NCI-H1092 treated with DMSO at 0.1 percent for 48 hours (cell line): ENCODE results near the gene FAAH.

Experiments used
- DNase-seq: peaks from one replicate; lab custom pipeline; 2025; lab: John Stamatoyannopoulos, UW

Gene FAAH

DNA sequence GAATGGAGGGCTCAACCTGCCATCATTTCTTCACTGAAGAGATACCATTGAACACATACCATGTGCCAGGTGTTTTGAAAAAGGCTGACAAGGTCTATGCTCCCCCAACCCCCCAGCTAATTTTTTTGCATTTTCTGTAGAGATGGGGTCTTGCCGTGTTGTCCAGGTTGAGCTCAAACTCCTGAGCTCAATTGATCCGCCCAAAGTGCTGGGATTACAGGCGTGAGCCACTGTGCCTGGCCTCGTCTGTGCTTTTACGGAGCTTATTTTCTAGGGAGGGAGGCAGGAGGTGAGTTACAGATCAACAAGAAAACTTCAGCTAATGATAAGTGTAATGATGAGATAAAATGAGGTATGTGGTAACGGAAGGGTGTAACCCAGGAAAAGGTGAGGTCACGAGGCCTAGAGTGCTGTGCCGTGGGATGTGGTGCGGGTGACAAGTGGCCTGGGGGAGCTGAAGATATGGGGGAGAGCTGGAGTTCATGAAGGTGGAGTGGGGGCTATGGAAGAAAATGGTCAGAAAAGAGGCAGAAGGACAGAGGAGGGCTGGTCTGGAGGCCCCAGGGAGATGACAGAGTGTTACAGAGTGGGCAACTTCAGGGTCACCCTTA, 28.2 kb downstream of the FAAH start:
- no peak for DNase-seq

GRCh38 chr1:46423574-46424240, 29.6 kb downstream of the FAAH start:
- DNase-seq: no peak

GRCh38 chr1:46424730-46425129, 30.6 kb downstream of the FAAH start:
- no peak for DNase-seq

- no peak for DNase-seq
Measured at GRCh38 chr1:46425726-46426125, 31.6 kb downstream of the FAAH start.

DNA sequence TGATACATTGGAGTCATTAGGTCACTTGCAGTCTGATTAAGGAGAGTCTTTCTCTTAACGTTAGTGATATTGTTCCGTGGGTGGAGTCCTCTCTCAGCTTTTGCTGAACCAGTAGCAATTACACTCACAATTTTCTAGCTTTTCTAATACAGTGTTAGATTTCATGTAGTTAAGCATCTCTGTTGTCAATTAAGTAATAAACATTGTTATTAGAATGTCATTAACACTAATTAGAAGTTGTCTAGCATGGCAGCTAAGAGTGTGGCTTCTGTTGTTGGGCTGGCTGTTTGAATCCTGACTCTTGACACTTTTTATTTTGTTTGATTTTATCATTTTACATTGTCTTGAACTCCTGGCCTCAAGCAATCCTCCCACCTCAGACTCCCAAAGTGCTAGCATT, 33.4 kb downstream of the FAAH start:
- DNase-seq: no peak

DNA sequence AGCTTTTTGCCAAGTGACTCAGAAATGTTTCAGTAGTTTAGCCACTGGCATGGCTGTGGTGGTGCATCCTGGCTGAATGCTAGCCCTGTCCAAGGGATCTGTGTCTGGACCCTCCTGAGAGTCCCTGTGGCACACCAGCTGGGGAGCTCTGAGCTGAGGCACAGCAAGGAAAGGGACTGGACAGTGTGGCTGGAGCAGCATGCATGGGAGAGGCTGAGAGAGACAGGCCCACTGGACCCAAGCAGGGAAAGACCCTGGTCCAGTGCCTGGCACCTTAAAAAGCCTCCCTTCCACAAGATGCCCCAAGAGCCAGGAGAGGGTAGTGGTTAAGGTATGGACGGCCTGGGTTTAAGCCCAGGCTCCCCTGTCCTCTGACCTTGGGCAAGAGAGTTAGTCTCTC, 35.3 kb downstream of the FAAH start:
- DNase-seq: no peak

DNA sequence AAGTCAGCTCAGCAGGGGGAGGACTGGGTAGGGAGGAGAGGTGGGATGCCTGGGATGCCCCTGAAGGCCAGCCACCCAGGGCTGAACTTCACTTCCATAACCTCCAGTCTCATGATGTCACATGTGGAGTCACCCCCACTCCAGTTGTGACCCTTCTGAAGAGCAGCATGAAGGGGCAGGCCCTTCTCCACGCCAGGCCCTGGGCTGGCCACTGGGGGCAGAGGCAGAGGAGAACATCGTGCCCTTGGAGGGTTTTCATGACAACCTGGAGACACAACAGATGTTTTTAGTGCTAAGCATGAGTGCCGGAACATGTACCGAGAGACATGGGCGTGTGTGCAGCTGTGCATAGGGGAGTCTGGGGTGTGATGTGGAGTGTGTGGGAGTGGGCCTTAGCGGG, 37.6 kb downstream of the FAAH start:
- no peak for DNase-seq

DNA sequence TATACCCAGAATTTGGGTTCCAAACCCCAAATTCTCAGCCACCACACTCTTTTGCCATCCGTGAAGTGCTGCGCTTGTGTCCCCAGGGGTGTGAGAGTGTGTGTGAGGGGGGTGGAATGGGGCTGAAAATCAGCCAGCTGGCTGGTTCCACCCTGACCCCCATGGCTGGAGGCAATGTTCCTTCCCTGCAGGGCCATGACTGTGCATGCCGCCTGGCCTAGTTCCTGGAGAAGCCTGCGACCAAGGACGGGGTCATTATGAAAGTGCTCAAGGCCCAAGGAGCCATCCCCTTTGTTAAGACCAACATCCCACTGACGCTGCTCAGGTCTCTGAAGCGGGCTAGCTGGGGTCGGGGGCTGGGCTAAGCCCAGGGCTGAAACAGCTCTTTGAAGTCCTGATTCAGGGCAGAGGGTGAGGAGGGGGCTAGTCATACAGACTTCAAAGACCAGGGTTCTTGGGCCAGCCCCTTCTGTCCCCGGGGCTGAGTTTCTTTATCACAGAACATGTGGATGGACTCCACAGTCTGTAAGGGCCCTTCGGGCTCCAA, 38.7 kb downstream of the FAAH start:
- DNase-seq: no peak

DNA sequence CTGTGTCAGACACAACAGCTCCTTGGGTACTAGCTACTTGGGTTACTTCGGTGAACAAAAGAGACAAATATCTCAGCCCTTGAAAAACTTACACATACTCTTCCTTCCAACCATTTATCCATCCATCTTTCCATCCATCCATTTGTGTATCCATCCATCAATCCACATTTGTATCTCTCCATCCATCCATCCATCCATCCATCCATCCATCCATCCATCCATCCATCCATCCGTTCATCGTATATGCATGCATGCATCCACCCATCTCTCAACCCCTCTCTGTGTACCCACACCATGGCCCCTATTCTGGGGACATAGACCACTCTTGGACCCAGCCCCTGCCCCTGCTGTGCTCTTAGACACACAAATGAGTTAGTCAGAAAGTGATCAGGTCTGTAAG, 40.2 kb downstream of the FAAH start:
- no peak for DNase-seq

- DNase-seq: no peak
Measured at GRCh38 chr1:46436844-46437243, 42.7 kb downstream of the FAAH start.

DNA sequence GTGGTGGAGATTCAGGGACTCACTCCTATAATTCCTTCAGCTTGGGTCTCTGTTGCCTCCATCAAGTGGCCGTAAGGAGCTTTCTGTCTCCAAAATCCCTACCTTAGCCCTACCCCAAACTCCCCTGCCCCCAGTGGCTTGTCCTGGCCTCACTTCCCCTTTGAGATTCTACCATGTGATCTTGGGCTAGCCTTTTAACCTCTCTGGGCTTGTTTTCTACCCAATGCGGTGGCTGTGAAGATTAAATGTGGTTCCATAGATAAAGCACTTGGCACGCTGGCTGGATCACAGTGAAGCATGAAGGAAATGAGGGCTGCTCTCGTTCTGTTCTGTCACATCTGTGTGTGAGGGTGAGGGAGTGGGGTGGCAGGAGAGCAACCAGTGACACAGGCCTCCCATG, 43.6 kb downstream of the FAAH start:
- no peak for DNase-seq

DNA sequence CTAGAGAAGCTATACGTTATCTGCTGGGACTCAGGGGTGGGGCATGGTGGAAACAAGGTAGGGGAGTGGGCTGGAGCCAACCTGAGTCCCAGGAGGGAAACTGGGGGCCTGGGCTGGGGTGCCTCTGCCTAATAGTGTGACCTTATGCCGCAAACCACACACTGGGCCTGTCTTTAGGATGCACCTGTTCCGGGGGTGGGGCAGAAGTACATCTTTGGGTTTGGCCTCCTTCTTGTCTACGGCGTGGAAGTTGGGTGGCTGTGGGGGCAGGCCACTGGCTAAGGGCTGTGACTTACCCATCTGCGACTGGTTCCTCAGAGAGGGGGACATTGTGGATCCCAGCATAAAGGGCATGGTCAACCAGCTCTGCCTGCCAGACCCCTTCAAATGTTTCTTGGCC, 44.2 kb downstream of the FAAH start:
- no peak for DNase-seq

GRCh38 chr1:46440478-46440877, 46.4 kb downstream of the FAAH start:
- no peak for DNase-seq

GRCh38 chr1:46442317-46443161, 48.4 kb downstream of the FAAH start:
- DNase-seq: peak; percentile 41

- no peak for DNase-seq
Measured at GRCh38 chr1:46444466-46444865, 50.3 kb downstream of the FAAH start.

- DNase-seq: no peak
Measured at GRCh38 chr1:46445773-46446256, 51.7 kb downstream of the FAAH start.

DNA sequence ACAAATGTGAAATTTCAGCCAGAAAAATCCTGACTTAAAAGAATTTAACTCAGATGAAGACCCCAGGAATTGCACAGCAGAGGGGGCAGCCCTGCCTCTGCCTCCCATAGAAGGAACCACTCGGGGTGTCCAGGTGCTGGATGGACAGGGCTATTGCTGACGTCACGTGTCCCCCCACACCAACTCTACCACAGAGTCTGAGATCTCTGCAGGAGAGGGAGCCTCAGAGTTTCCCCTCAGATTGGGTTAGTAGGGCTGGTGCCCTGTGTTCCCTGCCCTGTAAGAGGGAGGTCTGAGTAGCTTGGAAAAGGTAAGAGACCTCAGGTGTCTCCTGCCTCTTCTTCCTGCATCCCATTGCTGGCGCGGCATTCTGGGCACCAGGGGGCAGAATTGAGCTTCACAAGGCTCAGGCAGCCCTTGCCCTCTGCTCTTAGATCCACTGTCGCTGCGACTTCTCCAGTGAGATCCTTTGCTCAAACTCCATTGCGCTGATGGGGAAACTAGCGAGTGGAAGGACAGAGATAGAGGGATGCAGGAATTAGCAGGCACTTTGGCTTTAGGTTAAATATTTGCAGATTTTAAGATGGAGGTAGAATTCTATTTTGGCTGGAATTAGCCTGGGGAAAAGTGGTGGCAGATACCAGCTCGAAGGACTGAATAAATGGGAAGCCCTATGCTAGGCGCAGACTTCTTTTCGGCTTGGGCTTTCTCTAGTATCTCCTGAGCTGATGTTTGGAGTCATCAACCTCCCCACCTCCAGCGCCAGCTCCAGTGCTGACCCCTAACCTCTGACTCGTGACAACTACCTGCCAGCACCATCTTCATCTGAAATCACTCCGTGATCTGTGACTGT, 52.8 kb downstream of the FAAH start:
- DNase-seq: peak; percentile 4

- DNase-seq: no peak
Measured at GRCh38 chr1:46447499-46448108, 53.5 kb downstream of the FAAH start.

GRCh38 chr1:46448109-46448911, 54.2 kb downstream of the FAAH start:
- DNase-seq: no peak
